GM12891 (cell line): ENCODE results near the gene SLC7A14.

ENCODE experiments used
- PAX5 ChIP-seq: IDR thresholded peaks from 2 replicates; pipeline ENCODE4 v1.6.1; 2011; ENCODE audit warnings: low read length, moderate library complexity, mild to moderate bottlenecking; ENCODE audit not compliant: insufficient read depth, severe bottlenecking
- POLR2A ChIP-seq: IDR thresholded peaks from 2 replicates; pipeline ENCODE4 v1.6.1; 2011; ENCODE audit warnings: low read depth, low read length, control low read depth
- POLR2AphosphoS5 ChIP-seq: IDR thresholded peaks from 2 replicates; pipeline ENCODE4 v1.6.1; 2011; ENCODE audit warnings: low read depth, low read length, control low read depth
- TAF1 ChIP-seq: IDR thresholded peaks from 2 replicates; pipeline ENCODE4 v1.6.1; 2011; ENCODE audit warnings: low read depth, low read length, control low read depth

DNA sequence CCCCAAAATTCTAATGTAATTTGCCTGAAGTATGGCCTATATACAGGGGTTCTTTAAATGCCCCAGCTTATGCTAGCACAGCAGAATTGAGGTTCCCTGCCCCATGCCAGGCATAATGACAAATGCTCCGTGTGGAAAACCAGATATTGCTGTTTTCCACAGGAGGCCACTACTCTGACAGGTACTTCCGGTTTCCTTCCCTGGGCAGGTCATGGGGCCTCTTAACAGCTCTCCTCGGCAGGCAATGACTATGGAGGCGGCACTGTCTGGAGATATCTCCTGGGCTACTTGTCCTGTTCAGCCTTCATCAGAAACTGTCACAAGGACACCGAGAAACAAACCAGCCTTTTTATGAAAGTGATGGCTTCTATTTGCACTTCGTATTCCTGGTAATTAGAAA is 54.8 kb downstream of the SLC7A14 start:
- TF ChIP-seq PAX5: no peak
- no peak for TF ChIP-seq POLR2AphosphoS5
- TF ChIP-seq POLR2A: no peak
- TF ChIP-seq TAF1: no peak
